NT2/D1 (cell line): ENCODE data around the gene CCDC107.

ENCODE experiments used
- SUZ12 ChIP-seq: IDR thresholded peaks from 2 replicates; pipeline ENCODE4 v1.6.1; 2011; ENCODE audit not compliant: insufficient read length, insufficient read depth; ENCODE audit errors: extremely low read depth
- YY1 ChIP-seq: IDR thresholded peaks from 2 replicates; pipeline ENCODE4 v1.6.1; 2011; ENCODE audit not compliant: insufficient read length, insufficient read depth

DNA sequence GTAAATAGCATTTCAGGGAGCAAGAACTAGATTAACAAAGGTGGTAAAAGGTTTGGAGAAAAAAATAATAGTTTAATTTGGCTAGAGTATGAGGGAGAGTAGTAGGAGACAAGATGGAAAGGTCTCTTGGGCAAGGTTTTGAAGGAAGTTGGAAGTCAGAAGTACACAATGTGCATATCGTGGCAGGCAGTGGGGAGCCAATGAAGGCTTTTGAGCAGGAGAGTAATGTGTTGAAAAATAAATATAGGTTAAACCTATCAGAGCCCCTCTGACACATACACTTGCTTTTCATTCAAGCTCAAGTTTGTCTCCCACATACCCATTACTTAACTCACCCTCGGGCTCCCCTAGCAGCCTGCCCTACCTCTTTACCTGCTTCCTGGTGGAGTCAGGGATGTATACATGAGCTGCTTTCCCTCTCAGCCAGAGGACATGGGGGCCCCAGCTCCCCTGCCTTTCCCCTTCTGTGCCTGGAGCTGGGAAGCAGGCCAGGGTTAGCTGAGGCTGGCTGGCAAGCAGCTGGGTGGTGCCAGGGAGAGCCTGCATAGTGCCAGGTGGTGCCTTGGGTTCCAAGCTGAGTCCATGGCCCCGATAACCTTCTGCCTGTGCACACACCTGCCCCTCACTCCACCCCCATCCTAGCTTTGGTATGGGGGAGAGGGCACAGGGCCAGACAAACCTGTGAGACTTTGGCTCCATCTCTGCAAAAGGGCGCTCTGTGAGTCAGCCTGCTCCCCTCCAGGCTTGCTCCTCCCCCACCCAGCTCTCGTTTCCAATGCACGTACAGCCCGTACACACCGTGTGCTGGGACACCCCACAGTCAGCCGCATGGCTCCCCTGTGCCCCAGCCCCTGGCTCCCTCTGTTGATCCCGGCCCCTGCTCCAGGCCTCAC, 15.3 kb downstream of the CCDC107 start, which contains the start of gene CA9:
- TF ChIP-seq SUZ12 (no peak), YY1 (no peak)
